Measurements from ENCODE around the gene ADAM12.

ADAM12 gene

DNA sequence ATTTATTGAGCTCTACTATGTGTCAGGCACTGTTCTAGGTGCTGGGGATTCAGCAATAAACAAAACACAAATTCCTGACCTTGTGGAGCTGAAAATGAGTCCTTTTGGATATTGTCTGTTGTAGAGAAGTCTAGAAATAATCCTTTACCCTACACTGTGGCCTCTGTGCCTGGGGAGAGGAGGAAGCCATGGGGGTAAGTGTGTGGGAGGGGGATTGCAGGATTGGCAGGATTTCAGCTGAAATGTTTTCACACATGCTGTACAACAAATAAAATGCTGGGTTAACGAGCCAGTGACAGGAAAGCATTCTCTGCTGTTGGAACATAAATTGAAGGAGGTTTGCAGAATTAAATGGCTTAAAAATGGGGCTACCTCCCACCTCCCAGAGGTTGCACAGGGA, 302.5 kb downstream of the ADAM12 start:
- Histone ChIP-seq H3K9me3 (ENCODE audit: control insufficient read depth, insufficient read depth, low read depth, low read length) (no peaks in the 10 kb centered on the region), H3K36me3 (ENCODE audit: control insufficient read depth in 2 of 2, insufficient read depth in 1 of 2, low read length in 2 of 2) (no peaks in the 10 kb centered on the region), H3K4me3 (ENCODE audit: low read depth, low read length) (no peak overlapping the region), H3K4me1 (ENCODE audit: control insufficient read depth, insufficient read depth, low read length) (no peaks in the 10 kb centered on the region), H3K27ac (ENCODE audit: extremely low read depth, low read depth, low read length) (no peak overlapping the region)
- TF ChIP-seq, protein P1, sequence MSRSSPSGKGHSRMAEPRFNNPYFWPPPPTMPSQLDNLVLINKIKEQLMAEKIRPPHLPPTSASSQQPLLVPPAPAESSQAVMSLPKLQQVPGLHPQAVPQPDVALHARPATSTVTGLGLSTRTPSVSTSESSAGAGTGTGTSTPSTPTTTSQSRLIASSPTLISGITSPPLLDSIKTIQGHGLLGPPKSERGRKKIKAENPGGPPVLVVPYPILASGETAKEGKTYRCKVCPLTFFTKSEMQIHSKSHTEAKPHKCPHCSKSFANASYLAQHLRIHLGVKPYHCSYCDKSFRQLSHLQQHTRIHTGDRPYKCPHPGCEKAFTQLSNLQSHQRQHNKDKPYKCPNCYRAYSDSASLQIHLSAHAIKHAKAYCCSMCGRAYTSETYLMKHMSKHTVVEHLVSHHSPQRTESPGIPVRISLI (tag by site-specific recombination; IDR thresholded peaks at IDR 0.05): no peak
- TF ChIP-seq ZNF350 (tag by site-specific recombination; IDR thresholded peaks at IDR 0.05): no peak
- TF ChIP-seq ZNF354C (tag by site-specific recombination; IDR thresholded peaks at IDR 0.05; ENCODE audit: borderline replicate concordance, low read depth): no peak
- no peak for TF ChIP-seq ZNF48 (tag by site-specific recombination; IDR thresholded peaks at IDR 0.05)
- no peak for TF ChIP-seq ZNF112 (tag by site-specific recombination; IDR thresholded peaks at IDR 0.05)
- no peak for TF ChIP-seq SCRT1 (tag by site-specific recombination; IDR thresholded peaks at IDR 0.05; ENCODE audit: borderline replicate concordance)
- no peak for TF ChIP-seq ZNF324 (tag by site-specific recombination; IDR thresholded peaks at IDR 0.05)
- no peak for TF ChIP-seq ZNF777 (tag by site-specific recombination; IDR thresholded peaks at IDR 0.05; ENCODE audit: borderline replicate concordance)
- no peak for TF ChIP-seq GLI4 (tag by site-specific recombination; IDR thresholded peaks at IDR 0.05)
- no peak for TF ChIP-seq ZNF521 (tag by site-specific recombination; IDR thresholded peaks at IDR 0.05)
- no peak for TF ChIP-seq ZSCAN5A (tag by site-specific recombination; IDR thresholded peaks at IDR 0.05)
- no peak for TF ChIP-seq ZSCAN18 (tag by site-specific recombination; IDR thresholded peaks at IDR 0.05)
- no peak for TF ChIP-seq ZNF544 (tag by site-specific recombination; IDR thresholded peaks at IDR 0.05)
- POLR2A ChIA-PET: no interaction called here
- CTCF ChIA-PET: interaction anchor here (0.7 kb wide), 1 partner anchor 11 kb away, joined by 4 read pairs; no protein-coding TSS in a partner anchor

DNA sequence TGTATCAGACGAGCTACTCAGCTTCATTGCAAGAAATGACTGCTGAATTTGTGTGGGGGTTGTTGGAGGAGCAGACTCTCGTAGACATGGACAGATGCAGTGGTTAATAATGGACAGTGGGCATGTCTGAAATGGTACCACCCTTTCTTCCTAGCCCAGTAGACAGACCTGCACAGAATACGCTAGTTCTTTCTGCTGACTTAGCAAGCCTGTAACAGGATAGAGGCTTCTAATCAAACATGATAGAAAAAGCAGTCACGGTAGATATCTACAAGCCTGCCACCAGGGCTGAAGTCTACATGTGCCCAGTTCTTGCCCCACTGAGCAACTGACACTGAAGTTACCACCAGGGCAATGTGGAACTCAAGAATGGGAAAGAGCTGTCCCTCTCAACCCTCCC, 303.9 kb downstream of the ADAM12 start:
- CTCF ChIA-PET: no interaction called here
- no peaks in the 10 kb centered on the region for H3K9me3 ChIP-seq (ENCODE audit: control insufficient read depth, insufficient read depth, low read depth, low read length)
- H3K36me3 ChIP-seq (ENCODE audit: control insufficient read depth in 2 of 2, insufficient read depth in 1 of 2, low read length in 2 of 2): no peaks in the 10 kb centered on the region
- H3K4me1 ChIP-seq (ENCODE audit: control insufficient read depth, insufficient read depth, low read length): no peaks in the 10 kb centered on the region
- no peak overlapping the region for H3K4me3 ChIP-seq (ENCODE audit: low read depth, low read length)
- POLR2A ChIA-PET: no interaction called here
- H3K27ac ChIP-seq (ENCODE audit: extremely low read depth, low read depth, low read length): no peak overlapping the region
- no peak for TF ChIP-seq ZNF600 (tag by site-specific recombination; IDR thresholded peaks at IDR 0.05)
- no peak for TF ChIP-seq ZSCAN23 (tag by site-specific recombination; IDR thresholded peaks at IDR 0.05)
- no peak for TF ChIP-seq ZNF548 (tag by site-specific recombination; IDR thresholded peaks at IDR 0.05)
- TF ChIP-seq, protein P2, sequence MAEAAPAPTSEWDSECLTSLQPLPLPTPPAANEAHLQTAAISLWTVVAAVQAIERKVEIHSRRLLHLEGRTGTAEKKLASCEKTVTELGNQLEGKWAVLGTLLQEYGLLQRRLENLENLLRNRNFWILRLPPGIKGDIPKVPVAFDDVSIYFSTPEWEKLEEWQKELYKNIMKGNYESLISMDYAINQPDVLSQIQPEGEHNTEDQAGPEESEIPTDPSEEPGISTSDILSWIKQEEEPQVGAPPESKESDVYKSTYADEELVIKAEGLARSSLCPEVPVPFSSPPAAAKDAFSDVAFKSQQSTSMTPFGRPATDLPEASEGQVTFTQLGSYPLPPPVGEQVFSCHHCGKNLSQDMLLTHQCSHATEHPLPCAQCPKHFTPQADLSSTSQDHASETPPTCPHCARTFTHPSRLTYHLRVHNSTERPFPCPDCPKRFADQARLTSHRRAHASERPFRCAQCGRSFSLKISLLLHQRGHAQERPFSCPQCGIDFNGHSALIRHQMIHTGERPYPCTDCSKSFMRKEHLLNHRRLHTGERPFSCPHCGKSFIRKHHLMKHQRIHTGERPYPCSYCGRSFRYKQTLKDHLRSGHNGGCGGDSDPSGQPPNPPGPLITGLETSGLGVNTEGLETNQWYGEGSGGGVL (tag by site-specific recombination; IDR thresholded peaks at IDR 0.05): no peak
- TF ChIP-seq ZNF654 (tag by site-specific recombination; IDR thresholded peaks at IDR 0.05; ENCODE audit: low read depth): no peak
- TF ChIP-seq, protein P3, sequence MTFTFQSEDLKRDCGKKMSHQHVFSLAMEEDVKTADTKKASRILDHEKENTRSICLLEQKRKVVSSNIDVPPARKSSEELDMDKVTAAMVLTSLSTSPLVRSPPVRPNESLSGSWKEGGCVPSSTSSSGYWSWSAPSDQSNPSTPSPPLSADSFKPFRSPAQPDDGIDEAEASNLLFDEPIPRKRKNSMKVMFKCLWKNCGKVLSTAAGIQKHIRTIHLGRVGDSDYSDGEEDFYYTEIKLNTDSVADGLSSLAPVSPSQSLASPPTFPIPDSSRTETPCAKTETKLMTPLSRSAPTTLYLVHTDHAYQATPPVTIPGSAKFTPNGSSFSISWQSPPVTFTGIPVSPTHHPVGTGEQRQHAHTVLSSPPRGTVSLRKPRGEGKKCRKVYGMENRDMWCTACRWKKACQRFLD (tag by site-specific recombination; IDR thresholded peaks at IDR 0.05): no peak
- TF ChIP-seq PRDM1 (tag by site-specific recombination; IDR thresholded peaks at IDR 0.05): no peak
- TF ChIP-seq ZNF335 (tag by site-specific recombination; conservative IDR thresholded peaks at IDR 0.05): no peak
- no peak for TF ChIP-seq ZBTB20 (tag by site-specific recombination; IDR thresholded peaks at IDR 0.05)
- no peak for TF ChIP-seq ZEB2 (tag by site-specific recombination; IDR thresholded peaks at IDR 0.05)
- TF ChIP-seq ZBTB49 (tag by site-specific recombination; IDR thresholded peaks at IDR 0.05; ENCODE audit: low read depth): no peak
- TF ChIP-seq ZNF426 (tag by site-specific recombination; IDR thresholded peaks at IDR 0.05): no peak
